Activated CD4-positive, alpha-beta T cell treated with anti-CD3 and anti-CD28 coated beads, Interleukin-10, Interleukin-2, amounts not matched to agents 100 ng/mL and 50 ng/mL, durations not matched to agents 16 hours and 8 hours (primary cell): ENCODE results near the gene LYPD6.

ENCODE experiments used
- DNase-seq: peaks from one replicate; pipeline ENCODE4 v3.0.0-alpha.2; 2020

The LYPD6 gene

DNA sequence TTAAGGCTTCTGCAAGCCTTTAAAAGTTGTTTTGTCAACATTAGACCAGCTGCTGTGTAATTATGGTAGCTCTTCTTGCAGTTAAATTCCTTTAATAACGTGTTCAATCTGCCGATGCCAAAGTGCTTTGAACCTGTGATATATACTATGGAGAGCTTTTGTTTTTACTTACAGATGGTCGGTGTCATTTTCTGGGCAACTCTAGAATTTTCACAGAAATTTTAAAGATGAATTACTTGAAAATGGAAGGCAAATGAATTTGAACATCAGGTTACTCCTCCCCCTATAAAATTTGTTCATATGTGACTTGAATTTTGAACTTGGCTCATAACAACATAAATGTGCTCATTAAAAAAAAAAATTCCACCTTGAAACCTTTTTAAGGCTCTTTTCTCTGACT is 23.0 kb downstream of the LYPD6 start:
- no peak for DNase-seq

DNA sequence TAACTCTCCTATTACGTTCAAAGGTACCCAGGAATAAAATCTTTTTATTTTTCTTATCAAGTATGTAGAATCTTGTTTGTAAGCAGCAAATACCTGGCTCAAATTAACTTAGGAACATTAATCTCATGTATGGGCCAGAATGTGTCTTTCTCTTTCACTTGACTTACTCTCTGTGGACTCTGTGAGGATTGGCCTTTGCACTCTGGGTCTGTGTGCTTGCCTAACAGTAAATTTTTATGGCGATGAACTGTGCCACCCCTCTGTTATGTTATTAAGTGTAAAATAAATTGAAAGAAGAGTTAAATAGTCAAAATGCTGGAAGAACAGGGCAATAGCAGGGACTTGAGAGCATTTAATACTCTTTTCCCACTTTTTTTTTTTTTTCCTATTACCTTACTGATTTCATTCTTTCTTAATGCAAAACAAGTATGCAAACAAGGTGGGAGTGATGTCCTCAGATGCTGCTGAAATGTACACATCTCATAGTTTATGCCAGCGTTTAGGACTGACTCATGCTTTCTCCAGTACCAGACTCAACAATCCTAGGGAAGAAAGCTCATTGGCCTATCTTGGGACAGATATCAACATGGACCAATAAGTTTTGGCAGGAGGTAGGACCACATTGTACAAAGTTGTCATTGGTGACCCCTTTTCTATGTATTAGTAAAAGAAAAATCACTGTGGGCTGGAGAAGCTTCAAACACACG is 25.5 kb downstream of the LYPD6 start:
- no peak for DNase-seq

DNA sequence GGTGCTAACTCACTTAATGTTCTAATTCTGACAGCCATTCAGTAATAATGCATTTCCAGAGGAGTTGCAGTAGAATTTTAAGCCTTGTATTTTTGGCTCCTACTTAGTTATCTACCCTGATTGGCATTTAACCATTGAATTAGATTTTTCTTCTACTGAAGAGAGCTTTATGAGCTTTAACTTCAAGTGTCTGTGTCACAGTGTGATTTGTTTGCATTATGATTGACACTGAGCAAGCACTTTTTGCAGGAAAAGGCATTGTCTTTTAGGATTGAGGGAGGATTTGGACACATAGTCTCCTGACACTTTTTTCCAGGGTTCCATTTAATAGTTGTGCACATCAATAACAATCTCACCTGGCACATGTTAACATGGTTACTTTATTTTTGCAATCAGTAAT is 26.7 kb downstream of the LYPD6 start:
- DNase-seq: no peak

DNA sequence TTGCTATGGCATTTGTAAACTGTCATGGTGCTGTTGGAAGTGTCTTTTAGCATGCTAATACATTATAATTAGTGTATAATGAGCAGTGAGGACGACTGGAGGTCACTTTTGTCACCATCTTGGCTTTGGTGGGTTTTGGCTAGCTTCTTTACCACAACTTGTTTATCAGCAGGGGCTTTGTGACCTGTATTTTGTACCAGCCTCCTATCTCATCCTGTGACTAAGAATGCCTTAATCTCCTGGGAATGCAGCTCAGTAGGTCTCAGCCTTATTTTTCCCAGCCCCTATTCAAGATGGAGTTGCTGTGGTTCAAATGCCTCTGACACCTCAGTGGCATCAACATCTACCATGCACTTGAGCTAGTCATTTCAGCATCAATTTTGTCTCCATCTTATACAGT is 29.7 kb downstream of the LYPD6 start:
- DNase-seq: no peak

GRCh38 chr2:149363958-149364357 is 33.6 kb downstream of the LYPD6 start:
- DNase-seq: no peak

GRCh38 chr2:149364839-149365238 is 34.5 kb downstream of the LYPD6 start:
- no peak for DNase-seq

GRCh38 chr2:149365931-149366583 is 35.7 kb downstream of the LYPD6 start:
- DNase-seq: no peak

DNA sequence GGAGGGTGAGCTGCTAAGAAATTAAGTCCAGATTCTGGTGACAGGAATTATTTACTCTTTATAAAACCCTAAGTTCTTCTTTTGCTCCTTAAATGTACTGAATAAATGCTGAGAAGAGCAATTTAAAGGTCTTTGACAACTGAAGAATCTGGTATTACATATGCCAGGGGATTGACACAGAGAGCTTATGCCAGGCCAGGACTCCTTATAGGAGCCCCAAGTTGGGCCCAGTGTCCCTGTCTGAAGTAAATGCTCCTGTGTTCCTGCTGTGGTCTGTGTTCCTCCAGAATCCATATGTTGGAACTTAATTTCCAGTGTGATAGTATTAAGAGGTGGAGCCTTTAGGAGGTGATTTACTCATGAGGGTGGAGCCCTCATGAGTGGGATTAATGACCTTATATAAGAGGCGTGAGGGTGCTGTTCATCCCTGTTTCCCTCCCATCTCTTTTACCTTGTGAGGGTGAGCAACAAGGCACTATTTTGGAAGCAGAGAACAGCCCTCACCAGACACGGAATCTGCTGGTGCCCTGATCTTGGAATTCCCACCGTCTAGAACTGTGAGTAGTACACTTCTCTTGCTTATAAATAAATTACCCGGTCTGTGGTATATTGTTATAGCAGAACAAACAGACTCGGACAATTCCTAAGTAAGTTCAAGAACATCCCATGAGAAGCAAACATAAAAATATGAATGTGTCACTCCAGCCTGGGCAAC is 39.8 kb downstream of the LYPD6 start:
- DNase-seq: no peak

DNA sequence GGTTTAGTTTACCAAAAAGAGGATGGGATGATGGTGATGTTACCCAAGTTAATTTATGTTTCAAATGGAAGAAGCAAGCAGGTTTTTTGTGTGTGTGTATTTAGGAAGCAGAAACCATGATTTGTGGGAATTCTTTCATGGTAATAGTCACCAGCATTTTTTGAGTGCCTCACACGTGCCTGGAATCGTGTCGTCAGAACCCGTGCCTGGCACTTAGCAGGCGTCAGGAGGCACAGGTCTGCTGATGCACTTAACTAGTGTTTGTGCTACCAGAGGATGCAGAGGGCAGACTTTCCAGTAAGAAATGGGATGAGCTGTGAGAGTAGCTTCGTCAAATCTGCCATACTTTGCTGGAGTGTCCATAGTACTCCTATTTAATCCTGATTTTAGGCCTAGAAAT is 41.1 kb downstream of the LYPD6 start:
- DNase-seq: no peak

DNA sequence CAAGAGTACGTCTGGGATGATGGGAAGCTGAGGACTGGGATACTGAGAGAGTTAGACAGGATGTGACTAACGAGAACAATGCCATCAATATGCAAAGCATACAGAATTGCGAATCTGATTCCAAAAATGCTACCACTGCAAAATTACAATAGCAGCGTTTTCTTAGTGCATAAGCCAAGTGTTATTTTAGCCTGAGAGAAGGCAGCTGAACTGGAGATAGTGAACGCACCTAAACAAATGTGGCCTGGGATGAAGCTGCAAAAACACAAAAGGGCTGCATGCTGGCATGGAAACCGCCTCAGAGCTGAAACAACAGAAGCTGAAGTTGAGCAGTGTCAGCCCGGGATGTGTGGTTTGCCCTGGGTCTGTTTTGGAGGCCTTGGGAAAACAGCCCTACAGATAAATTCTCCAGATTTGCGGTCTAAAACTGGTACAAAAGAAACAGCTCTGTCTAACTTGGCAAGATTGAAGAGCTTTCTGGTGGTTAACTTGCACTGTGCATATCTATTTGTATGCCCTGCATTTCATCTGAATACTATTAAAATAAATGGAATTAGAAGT is 45.5 kb downstream of the LYPD6 start:
- no peak for DNase-seq

- DNase-seq: no peak
These were observed 49.8 kb downstream of the LYPD6 start for GRCh38 chr2:149380205-149380604.

DNA sequence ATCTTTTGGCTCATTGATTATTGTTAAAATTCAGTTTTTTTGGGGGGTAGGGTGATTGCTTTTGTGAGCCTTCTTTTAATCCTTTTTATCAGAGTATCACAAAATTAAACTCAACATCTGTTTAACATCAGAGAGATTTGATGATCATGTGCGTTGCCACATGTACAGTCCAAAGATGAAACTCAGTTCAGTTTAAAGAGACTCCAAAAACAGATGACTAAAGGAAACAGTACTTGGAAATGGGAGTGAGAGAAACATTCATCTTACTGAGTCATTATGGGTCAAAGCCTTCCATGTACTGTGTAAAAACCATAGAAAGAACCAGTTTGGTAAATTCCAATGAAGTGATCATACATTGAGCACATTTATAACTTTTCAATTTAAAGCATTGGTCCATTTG is 53.0 kb downstream of the LYPD6 start:
- DNase-seq: no peak

DNA sequence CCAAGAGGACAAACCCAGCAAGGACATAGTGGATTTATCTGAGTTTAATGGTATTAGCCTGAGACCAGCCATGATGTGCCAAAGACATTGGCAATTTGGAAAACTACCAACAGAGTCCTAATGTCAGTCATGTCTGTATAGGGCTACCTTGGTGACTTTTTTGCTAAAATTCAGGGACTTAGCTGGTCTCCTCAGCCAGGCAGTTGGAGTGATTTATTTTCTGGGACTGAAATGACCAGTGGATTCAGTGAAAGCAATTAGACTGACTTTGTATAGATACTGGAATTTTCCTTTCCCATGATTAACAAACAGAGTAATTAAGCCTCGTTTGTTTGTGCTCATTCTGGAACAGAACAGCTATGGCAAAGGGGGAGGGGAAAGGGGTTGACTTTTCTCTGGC is 55.0 kb downstream of the LYPD6 start:
- no peak for DNase-seq

GRCh38 chr2:149387411-149387810 is 57.0 kb downstream of the LYPD6 start:
- no peak for DNase-seq

GRCh38 chr2:149388120-149388816 is 57.9 kb downstream of the LYPD6 start:
- DNase-seq: no peak

DNA sequence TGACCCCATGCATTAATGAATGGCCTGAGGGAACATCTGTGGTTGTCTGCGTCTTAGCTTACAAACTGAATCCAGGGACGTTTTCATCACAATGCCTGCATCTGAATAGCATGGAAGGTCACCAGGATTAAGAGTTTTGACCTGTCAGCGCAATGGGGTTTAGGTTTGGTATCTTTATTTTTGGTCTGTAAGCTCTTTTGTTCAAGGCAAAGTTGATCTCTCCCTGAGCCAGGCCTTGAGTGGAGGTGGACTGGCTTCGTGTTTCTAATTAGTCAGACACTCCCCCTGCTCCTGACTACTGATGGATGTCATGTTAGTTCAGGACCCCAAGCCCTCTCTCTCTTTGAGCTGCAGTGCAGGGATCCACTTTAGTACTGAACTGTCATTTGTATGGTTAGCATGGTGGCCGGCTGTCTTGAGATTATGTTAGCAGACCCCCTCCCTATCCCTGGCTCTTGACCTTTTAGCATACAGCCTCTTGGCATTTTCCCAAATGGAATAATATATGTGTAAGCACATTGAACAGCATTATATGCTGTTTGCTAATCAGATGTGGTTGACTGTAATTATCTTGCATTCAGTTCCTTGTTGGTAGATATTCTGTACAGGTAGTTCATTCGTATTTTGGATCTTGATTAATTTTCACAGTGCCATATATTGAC is 59.2 kb downstream of the LYPD6 start:
- no peak for DNase-seq

DNA sequence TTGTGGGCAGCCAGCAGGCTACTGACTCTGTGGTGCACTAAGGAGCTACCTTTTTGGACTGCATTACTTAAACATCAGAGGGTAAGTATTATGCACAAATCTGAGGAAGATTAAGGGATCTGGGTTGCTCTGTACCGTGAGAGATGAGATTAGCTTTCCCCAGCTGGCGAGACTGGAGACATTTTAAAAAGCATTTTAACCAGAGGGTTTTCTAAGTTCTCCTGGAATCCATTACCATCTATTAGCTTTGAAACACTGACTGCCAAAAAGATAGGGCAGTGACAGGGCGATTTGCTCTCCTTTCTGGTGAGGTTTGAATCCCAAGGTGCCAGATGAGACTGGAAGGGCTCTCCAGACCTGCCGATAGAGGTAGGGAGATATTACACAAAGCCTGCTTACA is 63.2 kb downstream of the LYPD6 start:
- DNase-seq: no peak

DNA sequence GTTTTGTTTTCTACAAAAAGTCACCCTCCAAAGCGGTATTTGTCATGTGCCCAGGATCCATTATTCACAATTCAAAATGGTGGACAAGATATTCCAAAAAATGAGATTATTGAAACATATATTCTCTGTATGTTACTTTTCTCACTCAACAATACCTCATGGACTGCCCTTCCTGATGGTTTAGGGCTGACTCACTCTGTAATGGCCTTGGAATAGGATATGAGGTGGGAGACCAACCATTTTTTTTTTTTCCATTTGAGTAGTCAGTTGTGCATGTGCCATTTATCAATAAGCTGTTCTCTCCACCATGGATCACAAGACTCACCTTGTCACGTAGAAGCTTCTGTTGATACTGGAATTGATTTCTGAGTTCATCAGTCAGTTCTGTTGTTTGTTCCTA is 64.5 kb downstream of the LYPD6 start:
- DNase-seq: no peak

GRCh38 chr2:149399934-149400615 is 69.7 kb downstream of the LYPD6 start:
- DNase-seq: no peak

- no peak for DNase-seq
These were observed 70.6 kb downstream of the LYPD6 start for GRCh38 chr2:149400997-149401396.

GRCh38 chr2:149409506-149409905 is 79.1 kb downstream of the LYPD6 start:
- DNase-seq: no peak
